Measurements from ENCODE around the gene PXDN.

PXDN gene

DNA sequence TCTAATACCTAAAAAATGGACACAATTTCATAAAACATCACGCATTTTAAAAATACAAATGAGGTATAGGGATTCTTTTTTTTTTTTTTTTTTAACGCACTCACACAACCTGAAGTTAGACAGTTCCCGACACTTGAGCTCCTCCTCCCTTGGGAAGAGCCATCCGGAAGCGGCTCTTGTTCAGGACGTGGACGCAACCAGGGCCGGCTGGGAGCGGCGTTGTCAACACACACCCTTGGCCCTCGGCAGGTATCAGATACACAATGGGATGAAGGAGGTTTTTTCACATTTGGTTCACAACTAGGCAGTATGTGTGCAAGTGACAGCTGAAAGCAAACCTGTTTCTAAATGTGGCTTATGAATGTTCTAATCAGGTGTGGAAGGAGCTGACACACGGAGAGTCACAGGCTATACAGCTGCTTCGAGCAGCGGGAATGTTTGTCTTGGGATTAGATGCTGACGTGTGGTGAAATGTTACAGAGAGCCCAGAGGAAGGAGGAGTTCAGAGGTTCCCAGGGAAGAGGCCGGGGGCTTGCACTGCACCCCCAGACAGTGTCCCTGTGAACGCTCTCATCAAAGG, 111.1 kb downstream of the PXDN start:
- TF ChIP-seq, protein P1, sequence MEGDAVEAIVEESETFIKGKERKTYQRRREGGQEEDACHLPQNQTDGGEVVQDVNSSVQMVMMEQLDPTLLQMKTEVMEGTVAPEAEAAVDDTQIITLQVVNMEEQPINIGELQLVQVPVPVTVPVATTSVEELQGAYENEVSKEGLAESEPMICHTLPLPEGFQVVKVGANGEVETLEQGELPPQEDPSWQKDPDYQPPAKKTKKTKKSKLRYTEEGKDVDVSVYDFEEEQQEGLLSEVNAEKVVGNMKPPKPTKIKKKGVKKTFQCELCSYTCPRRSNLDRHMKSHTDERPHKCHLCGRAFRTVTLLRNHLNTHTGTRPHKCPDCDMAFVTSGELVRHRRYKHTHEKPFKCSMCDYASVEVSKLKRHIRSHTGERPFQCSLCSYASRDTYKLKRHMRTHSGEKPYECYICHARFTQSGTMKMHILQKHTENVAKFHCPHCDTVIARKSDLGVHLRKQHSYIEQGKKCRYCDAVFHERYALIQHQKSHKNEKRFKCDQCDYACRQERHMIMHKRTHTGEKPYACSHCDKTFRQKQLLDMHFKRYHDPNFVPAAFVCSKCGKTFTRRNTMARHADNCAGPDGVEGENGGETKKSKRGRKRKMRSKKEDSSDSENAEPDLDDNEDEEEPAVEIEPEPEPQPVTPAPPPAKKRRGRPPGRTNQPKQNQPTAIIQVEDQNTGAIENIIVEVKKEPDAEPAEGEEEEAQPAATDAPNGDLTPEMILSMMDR (IDR thresholded peaks at IDR 0.05; ENCODE audit: control insufficient read depth, insufficient read depth, low read depth, low read length, missing control alignments): no peak
- H3K4me3 ChIP-seq (ENCODE audit: control insufficient read depth, low read depth, low read length): no peak overlapping the region
- DNase-seq (ENCODE audit: low read depth): no peak

DNA sequence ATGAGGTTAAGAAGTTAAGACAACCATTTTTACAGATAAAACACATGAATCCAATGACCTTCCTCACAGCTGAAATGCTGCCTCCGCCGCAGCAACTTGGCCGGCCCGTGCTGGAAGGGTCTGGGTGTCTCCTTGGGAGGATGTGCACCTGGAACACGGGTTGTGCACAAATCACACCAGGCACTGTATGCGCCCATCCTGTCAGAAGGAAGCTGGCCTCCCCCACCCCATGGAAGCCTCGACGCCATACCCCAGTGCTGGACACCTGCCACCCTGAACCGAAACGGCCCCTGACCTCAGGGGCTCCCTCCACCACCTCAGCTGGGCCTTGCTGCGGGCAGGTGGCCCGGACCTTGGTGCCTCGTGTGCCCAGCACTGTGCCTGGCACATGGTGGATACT, 111.8 kb downstream of the PXDN start:
- TF ChIP-seq, protein P1 (IDR thresholded peaks at IDR 0.05; ENCODE audit: control insufficient read depth, insufficient read depth, low read depth, low read length, missing control alignments): no peak
- no peak overlapping the region for H3K4me3 ChIP-seq (ENCODE audit: control insufficient read depth, low read depth, low read length)
- DNase-seq (ENCODE audit: low read depth): no peak

- no peak for DNase-seq (ENCODE audit: low read depth)
- no peak overlapping the region for H3K4me3 ChIP-seq (ENCODE audit: control insufficient read depth, low read depth, low read length)
- TF ChIP-seq, protein P1 (IDR thresholded peaks at IDR 0.05; ENCODE audit: control insufficient read depth, insufficient read depth, low read depth, low read length, missing control alignments): no peak
Observed at GRCh38 chr2:1632002-1632348, 112.3 kb downstream of the PXDN start.

- TF ChIP-seq, protein P1 (IDR thresholded peaks at IDR 0.05; ENCODE audit: control insufficient read depth, insufficient read depth, low read depth, low read length, missing control alignments): no peak
- no peak overlapping the region for H3K4me3 ChIP-seq (ENCODE audit: control insufficient read depth, low read depth, low read length)
- no peak for DNase-seq (ENCODE audit: low read depth)
Observed at GRCh38 chr2:1631292-1632001, 112.9 kb downstream of the PXDN start.

DNA sequence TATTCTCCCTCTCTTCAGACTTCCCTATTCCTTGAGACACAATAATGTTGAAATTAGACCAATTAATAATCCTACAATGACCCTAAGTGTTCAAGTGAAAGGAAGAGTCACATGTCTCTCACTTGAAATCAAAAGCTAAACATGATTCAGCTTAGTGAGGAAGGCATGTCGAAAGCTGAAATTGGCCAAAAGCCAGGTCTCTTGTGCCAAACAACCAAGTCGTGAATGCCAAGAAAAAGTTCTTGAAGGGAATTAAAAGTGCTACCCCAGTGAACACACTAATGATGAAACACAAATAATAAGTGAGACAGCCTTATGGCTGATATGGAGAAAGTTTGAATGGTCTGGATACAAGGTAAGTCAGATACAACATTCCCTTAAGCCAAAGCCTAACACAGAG, 115.4 kb downstream of the PXDN start:
- no peak for DNase-seq (ENCODE audit: low read depth)
- no peak overlapping the region for H3K4me3 ChIP-seq (ENCODE audit: control insufficient read depth, low read depth, low read length)
- TF ChIP-seq, protein P1 (IDR thresholded peaks at IDR 0.05; ENCODE audit: control insufficient read depth, insufficient read depth, low read depth, low read length, missing control alignments): no peak

- H3K4me3 ChIP-seq (ENCODE audit: control insufficient read depth, low read depth, low read length): no peak overlapping the region
- no peak for DNase-seq (ENCODE audit: low read depth)
- TF ChIP-seq, protein P1 (IDR thresholded peaks at IDR 0.05; ENCODE audit: control insufficient read depth, insufficient read depth, low read depth, low read length, missing control alignments): no peak
Observed at GRCh38 chr2:1627628-1628381, 116.5 kb downstream of the PXDN start.
